Endodermal cell (in vitro differentiated cells): ENCODE measurements around the gene EMP3. TPM values are rescaled to one million over a fixed set of nuclear protein-coding genes. Genes with fewer than 3 reads are reported as not detected.
A peak's percentile ranks its signal among the peaks of the same experiment; 100 is the strongest.

Experiments
- DNase-seq: peaks from one replicate; pipeline ENCODE4 v3.0.0-alpha.2; 2017
- H3K27ac ChIP-seq: 2 replicates; pipeline ENCODE4 v1.5.1; 2013; ENCODE audit warnings: mild to moderate bottlenecking, low read depth, low read length, moderate library complexity
- H3K27me3 ChIP-seq: 2 replicates; pipeline ENCODE4 v1.6.1; 2013; ENCODE audit warnings: mild to moderate bottlenecking, low read length, moderate library complexity; ENCODE audit not compliant: insufficient read depth, control insufficient read depth, poor library complexity, severe bottlenecking
- H3K36me3 ChIP-seq: 2 replicates; pipeline ENCODE4 v1.7.0; 2013; ENCODE audit warnings: mild to moderate bottlenecking, low read length, moderate library complexity; ENCODE audit not compliant: control insufficient read depth, insufficient read depth
- H3K4me1 ChIP-seq: one replicate; pipeline ENCODE4 v1.7.0; 2013; ENCODE audit warnings: low read length; ENCODE audit not compliant: control insufficient read depth, insufficient read depth
- H3K4me3 ChIP-seq: 2 replicates; pipeline ENCODE4 v1.5.1; 2013; ENCODE audit warnings: mild to moderate bottlenecking, low read length, moderate library complexity
- H3K9ac ChIP-seq: 2 replicates; pipeline ENCODE4 v1.6.1; 2013; ENCODE audit warnings: mild to moderate bottlenecking, low read length, moderate library complexity; ENCODE audit not compliant: poor library complexity, severe bottlenecking; ENCODE audit errors: extremely low read depth
- H3K9me3 ChIP-seq: 2 replicates; pipeline ENCODE4 v1.6.1; 2013; ENCODE audit warnings: mild to moderate bottlenecking, low read length, moderate library complexity; ENCODE audit not compliant: control insufficient read depth
- H3K27ac Mint-ChIP-seq: 2 replicates; pipeline ENCODE4 v1.8.0; 2020; ENCODE audit warnings: mixed read lengths
- H3K27me3 Mint-ChIP-seq: 2 replicates; pipeline ENCODE4 v1.8.0; 2021; ENCODE audit warnings: mild to moderate bottlenecking, mixed read lengths; ENCODE audit not compliant: insufficient read depth
- H3K36me3 Mint-ChIP-seq: 2 replicates; pipeline ENCODE4 v1.8.0; 2020; ENCODE audit warnings: low read depth, mixed read lengths
- H3K4me1 Mint-ChIP-seq: 2 replicates; pipeline ENCODE4 v1.8.0; 2020; ENCODE audit warnings: mixed read lengths
- H3K4me3 Mint-ChIP-seq: 2 replicates; pipeline ENCODE4 v1.8.0; 2020; ENCODE audit warnings: mild to moderate bottlenecking, moderate library complexity, mixed read lengths
- H3K9me3 Mint-ChIP-seq: 2 replicates; pipeline ENCODE4 v1.8.0; 2020; ENCODE audit warnings: mild to moderate bottlenecking, mixed read lengths
- WGBS, 2 experiments: methylation state at CpG; one replicate each; pipeline versions ENCODE4 v1.1.5 to v1.1.7; 2013; ENCODE audit warnings: missing lambda C conversion rate in 2 of 2, mixed read lengths in 1 of 2; ENCODE audit not compliant: insufficient coverage in 1 of 2, insufficient read length in 1 of 2; 5-methylcytosine and 5-hydroxymethylcytosine counted together
- total RNA-seq, 2 donors: library from RNA; stranded (reverse); fragmentation: NEBNext Ultra II Directional in 1 of 2; extraction: Animal tissue kit (Norgen Biotek cat#: 25700) in 1 of 2; gene quantifications; 2 replicates in 1 of 2; 3 replicates in 1 of 2; pipeline ENCODE4 v1.2.1, GENCODE V29; 2021
- TF ChIP-seq, protein P1 (sequence below): fragments of 200-600 bp; sonication (generic); conservative IDR thresholded peaks from 2 replicates; pipeline ENCODE4 v1.5.0; 2021; ENCODE audit warnings: antibody characterized with exemption, mild to moderate bottlenecking

EMP3 gene
- total RNA-seq, 2 donors from 2014 or later, result 3.5 TPM

DNA sequence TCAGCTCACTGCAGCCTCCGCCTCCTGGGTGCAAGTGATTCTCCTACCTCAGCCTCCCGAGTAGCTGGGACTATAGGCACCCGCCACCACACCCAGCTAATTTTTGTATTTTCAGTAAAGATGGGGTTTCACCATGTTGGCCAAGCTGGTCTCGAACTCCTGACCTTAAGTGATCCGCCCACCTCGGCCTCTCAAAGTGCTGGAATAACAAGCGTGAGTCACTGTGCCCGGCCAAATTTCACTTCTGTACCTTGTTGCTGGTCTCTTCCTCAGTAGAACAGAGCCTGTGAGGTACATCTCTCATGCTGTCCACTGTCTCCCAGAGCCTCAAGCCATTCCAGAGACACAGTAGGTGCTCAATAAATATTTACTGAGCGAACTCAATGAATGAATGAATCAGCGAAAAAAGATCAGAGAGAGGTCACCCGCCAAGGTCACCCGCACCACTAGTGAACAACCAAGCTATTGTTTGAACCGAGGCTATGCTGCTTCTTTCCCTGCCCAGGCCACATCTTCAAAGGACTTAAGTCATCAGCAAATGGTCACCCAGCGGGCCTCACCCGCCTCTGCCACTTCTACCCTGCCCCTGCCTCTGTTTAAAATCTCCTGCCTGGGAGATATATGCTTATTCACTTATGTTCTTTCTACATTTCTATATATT, 29.1 kb downstream of the EMP3 start:
- Histone ChIP-seq H3K27ac (no peak overlapping the region), H3K36me3 (no peaks in the 10 kb centered on the region), H3K4me1 (no peaks in the 10 kb centered on the region), H3K4me3 (no peak overlapping the region), H3K9ac (no peak overlapping the region), H3K27me3 (no peaks in the 10 kb centered on the region), H3K9me3 (no peaks in the 10 kb centered on the region)
- H3K27me3 Mint-ChIP-seq, result no peaks in the 10 kb centered on the region
- H3K4me3 Mint-ChIP-seq, result no peak overlapping the region
- peaks cover 3% of the 10 kb centered on the region for H3K36me3 Mint-ChIP-seq
- H3K4me1 Mint-ChIP-seq, result peaks cover 5% of the 10 kb centered on the region
- DNase-seq, result no peak
- TF ChIP-seq, protein P1, sequence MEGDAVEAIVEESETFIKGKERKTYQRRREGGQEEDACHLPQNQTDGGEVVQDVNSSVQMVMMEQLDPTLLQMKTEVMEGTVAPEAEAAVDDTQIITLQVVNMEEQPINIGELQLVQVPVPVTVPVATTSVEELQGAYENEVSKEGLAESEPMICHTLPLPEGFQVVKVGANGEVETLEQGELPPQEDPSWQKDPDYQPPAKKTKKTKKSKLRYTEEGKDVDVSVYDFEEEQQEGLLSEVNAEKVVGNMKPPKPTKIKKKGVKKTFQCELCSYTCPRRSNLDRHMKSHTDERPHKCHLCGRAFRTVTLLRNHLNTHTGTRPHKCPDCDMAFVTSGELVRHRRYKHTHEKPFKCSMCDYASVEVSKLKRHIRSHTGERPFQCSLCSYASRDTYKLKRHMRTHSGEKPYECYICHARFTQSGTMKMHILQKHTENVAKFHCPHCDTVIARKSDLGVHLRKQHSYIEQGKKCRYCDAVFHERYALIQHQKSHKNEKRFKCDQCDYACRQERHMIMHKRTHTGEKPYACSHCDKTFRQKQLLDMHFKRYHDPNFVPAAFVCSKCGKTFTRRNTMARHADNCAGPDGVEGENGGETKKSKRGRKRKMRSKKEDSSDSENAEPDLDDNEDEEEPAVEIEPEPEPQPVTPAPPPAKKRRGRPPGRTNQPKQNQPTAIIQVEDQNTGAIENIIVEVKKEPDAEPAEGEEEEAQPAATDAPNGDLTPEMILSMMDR, result no peak
- no peaks in the 10 kb centered on the region for H3K9me3 Mint-ChIP-seq
- WGBS, 2 experiments, result 61 to 91% methylated on average over 10 to 15 of the region's 15 CpGs
- H3K27ac Mint-ChIP-seq, result no peak overlapping the region

DNA sequence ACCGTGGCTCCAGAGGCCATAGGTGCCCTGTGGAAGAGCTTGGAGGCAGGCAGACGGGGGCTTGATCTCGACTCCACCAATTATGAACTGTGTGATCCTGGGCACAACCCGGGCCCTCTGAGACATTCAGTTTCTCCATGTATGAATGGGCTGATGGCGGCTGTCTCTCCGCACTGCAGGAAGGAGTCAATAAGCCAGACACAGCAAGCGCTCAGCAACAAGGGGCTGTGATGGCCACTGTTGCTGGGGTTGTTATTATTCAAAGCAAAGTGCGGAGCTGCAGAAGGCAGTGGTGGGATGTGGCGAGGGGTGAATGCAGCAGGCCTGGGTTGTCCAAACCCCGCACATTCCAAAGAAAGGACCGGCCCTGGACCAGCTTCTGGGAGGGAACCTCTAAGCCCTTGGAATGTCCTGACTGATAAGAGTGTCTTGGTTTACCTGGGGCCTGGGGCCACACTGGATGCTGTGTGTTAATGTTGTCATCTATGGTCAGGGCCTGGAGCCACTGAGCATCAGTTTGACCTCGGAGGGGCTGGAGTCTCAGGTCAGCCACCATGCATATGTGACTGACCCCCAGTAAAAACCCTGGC, 30.1 kb downstream of the EMP3 start:
- Histone ChIP-seq H3K9ac (no peak overlapping the region), H3K36me3 (no peaks in the 10 kb centered on the region), H3K4me1 (no peaks in the 10 kb centered on the region), H3K27ac (peak overlapping the region; percentile 33), H3K27me3 (no peaks in the 10 kb centered on the region), H3K4me3 (no peak overlapping the region), H3K9me3 (no peaks in the 10 kb centered on the region)
- H3K4me1 Mint-ChIP-seq, result peaks cover 5% of the 10 kb centered on the region
- peak overlapping the region; percentile 74 for H3K27ac Mint-ChIP-seq
- H3K36me3 Mint-ChIP-seq, result peaks cover 3% of the 10 kb centered on the region
- TF ChIP-seq, protein P1, result no peak
- no peak for DNase-seq
- H3K9me3 Mint-ChIP-seq, result no peaks in the 10 kb centered on the region
- no peaks in the 10 kb centered on the region for H3K27me3 Mint-ChIP-seq
- H3K4me3 Mint-ChIP-seq, result no peak overlapping the region
- WGBS, 2 experiments, result 63 to 87% methylated on average over 10 to 12 of the region's 12 CpGs

DNA sequence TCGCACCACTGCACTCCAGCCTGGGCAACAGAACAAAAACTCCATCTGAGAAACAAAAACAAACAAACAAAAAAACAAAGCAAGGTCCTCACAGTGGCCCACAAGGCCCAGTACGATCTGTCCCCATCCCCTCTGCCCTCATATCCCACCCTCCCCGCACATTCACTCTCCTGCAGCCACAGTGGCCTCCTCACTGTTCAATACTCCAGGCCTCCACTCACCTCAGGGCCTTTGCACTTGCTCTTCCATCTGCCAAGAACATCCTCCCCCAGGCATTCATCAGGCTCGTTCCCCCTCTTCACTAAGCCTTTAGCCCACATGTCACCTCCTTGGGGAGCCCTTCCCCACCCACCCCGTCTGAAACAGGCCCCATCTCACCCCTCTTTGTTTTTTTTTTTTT, 33.8 kb downstream of the EMP3 start:
- Histone ChIP-seq H3K9me3 (no peaks in the 10 kb centered on the region), H3K4me3 (no peak overlapping the region), H3K36me3 (no peaks in the 10 kb centered on the region), H3K27ac (no peak overlapping the region), H3K9ac (no peak overlapping the region), H3K4me1 (no peaks in the 10 kb centered on the region), H3K27me3 (no peaks in the 10 kb centered on the region)
- Mint-ChIP-seq H3K27me3 (no peaks in the 10 kb centered on the region), H3K27ac (no peak overlapping the region), H3K4me3 (no peak overlapping the region), H3K4me1 (peaks cover 5% of the 10 kb centered on the region), H3K36me3 (peaks cover 3% of the 10 kb centered on the region), H3K9me3 (no peaks in the 10 kb centered on the region)
- no peak for DNase-seq
- WGBS, 2 experiments, result 93 to 100% methylated on average over 2 to 5 of the region's 5 CpGs
- TF ChIP-seq, protein P1, result no peak
